GM12892 (cell line): Measurements from ENCODE around the gene ZNFX1.

Source experiments
- POLR2A ChIP-seq: IDR thresholded peaks from 2 replicates; pipeline ENCODE4 v1.6.1; 2011; ENCODE audit warnings: low read depth, low read length, control low read depth
- POLR2AphosphoS5 ChIP-seq: IDR thresholded peaks from 2 replicates; pipeline ENCODE4 v1.6.1; 2011; ENCODE audit warnings: low read depth, low read length, control low read depth
- TAF1 ChIP-seq: IDR thresholded peaks from 2 replicates; pipeline ENCODE4 v1.6.1; 2011; ENCODE audit warnings: low read depth, mild to moderate bottlenecking, control low read depth, low read length, borderline replicate concordance

DNA sequence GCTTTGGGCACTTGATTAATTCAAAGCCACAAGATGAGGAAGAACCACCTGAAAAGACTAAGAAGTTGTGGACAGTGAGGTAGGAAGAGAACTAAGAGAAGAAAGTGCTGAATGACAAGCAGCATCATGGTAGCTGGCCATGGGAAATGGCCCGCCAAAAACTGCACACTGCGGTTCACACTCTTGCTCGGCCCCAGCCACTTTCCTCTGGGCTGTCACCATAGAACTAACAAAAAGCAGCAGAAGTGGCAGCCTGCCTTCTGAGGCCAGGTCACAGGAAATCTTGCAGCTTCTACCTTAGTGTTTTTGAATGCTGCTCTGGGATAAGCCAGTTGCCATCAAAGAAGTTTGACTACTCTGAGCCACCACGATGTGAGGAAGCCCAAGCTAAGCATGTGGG, 34.8 kb upstream of the ZNFX1 start:
- no peak for TF ChIP-seq POLR2A
- no peak for TF ChIP-seq TAF1
- no peak for TF ChIP-seq POLR2AphosphoS5
